ENCODE measurements around the gene ABTB2.

DNA sequence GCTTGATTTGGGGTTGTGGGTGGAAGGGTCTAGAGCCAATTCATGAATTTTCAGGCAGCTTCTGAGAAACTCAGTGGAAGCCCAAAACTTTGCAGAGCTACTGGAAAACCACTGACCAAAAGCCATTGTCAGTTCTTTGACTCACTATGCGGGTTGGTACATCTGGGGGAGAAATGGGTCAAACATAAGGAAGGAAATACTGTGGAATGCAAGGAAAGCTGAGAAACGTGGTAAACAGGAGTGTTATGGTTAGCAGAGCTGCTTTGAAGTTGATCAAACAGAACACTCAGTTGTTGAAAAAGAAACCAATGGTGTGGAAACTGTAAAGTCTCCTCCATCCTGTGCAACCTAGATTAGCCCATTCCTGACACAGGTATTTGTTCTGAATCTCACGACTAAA, 6.3 kb upstream of the ABTB2 start:
- TF ChIP-seq EZH2 (IDR thresholded peaks at IDR 0.05; ENCODE audit: insufficient read depth, poor library complexity, severe bottlenecking) (no peak), EZH2phosphoT487 (IDR thresholded peaks at IDR 0.05; ENCODE audit: insufficient read depth, low read depth) (no peak)

Data from GM23248 (cell line).